CD4-positive, alpha-beta memory T cell (primary cell): ENCODE measurements around the gene KRTAP10-4. TPM values are rescaled to one million over a fixed set of nuclear protein-coding genes. Genes with fewer than 3 reads are reported as not detected.

Experiments used
- CTCF ChIA-PET: fragments of 350-600 bp; sonication (Branson Sonifier 250); formaldehyde crosslinking; loops from one replicate; lab custom pipeline; 2021; ENCODE audit warnings: inconsistent platforms; ENCODE audit not compliant: partially characterized antibody; lab: Charles Lee
- POLR2A ChIA-PET: fragments of 350-600 bp; sonication (Branson Sonifier 250); formaldehyde crosslinking; loops from one replicate; lab custom pipeline; 2021; ENCODE audit not compliant: partially characterized antibody; lab: Charles Lee
- DNase-seq, 5 donors: peaks; one replicate each; pipeline versions ENCODE4 v3.0.0 to v3.0.0-alpha.2; 2020 to 2022; ENCODE audit warnings: mixed read lengths in 1 of 5
- H3K27ac ChIP-seq: one replicate; pipeline ENCODE4 v1.7.0; 2013; ENCODE audit warnings: low read depth, low read length
- H3K27me3 ChIP-seq: 2 replicates; pipeline ENCODE4 v1.7.0; 2013; ENCODE audit warnings: mild to moderate bottlenecking, low read length, moderate library complexity; ENCODE audit not compliant: insufficient read depth
- H3K36me3 ChIP-seq: 2 replicates; pipeline ENCODE4 v1.7.0; 2013; ENCODE audit warnings: mild to moderate bottlenecking, low read length, moderate library complexity; ENCODE audit not compliant: insufficient read depth
- H3K4me1 ChIP-seq: 2 replicates; pipeline ENCODE4 v1.7.0; 2013; ENCODE audit warnings: mild to moderate bottlenecking, low read length, moderate library complexity; ENCODE audit not compliant: insufficient read depth
- H3K4me3 ChIP-seq, 2 donors: one replicate each; pipeline ENCODE4 v1.7.0; 2013; ENCODE audit warnings: low read length in 2 of 2, mild to moderate bottlenecking in 1 of 2
- H3K9me3 ChIP-seq, 2 donors: one replicate each; pipeline ENCODE4 v1.7.0; 2013; ENCODE audit warnings: low read length in 2 of 2, control low read depth in 1 of 2; ENCODE audit not compliant: control insufficient read depth in 1 of 2
- H3K27ac Mint-ChIP-seq, 7 donors: one replicate each; pipeline ENCODE4 v1.8.0; 2020 to 2021; ENCODE audit warnings: mixed read lengths in 7 of 7, mild to moderate bottlenecking in 6 of 7, inconsistent platforms in 3 of 7, moderate library complexity in 3 of 7
- H3K27me3 Mint-ChIP-seq, 2 donors: one replicate each; pipeline ENCODE4 v1.8.0; 2020 to 2021; ENCODE audit warnings: mixed read lengths in 2 of 2
- H3K36me3 Mint-ChIP-seq, 2 donors: one replicate each; pipeline ENCODE4 v1.8.0; 2020 to 2021; ENCODE audit warnings: mixed read lengths in 2 of 2, inconsistent platforms in 1 of 2, mild to moderate bottlenecking in 1 of 2
- H3K4me1 Mint-ChIP-seq, 4 donors: one replicate each; pipeline ENCODE4 v1.8.0; 2020 to 2021; ENCODE audit warnings: mixed read lengths in 4 of 4, mild to moderate bottlenecking in 1 of 4
- H3K4me3 Mint-ChIP-seq, 8 donors: one replicate each; pipeline ENCODE4 v1.8.0; 2020 to 2021; ENCODE audit warnings: mixed read lengths in 8 of 8, mild to moderate bottlenecking in 7 of 8, moderate library complexity in 6 of 8, inconsistent platforms in 3 of 8
- H3K9me3 Mint-ChIP-seq, 8 donors: one replicate each; pipeline ENCODE4 v1.8.0; 2020 to 2021; ENCODE audit warnings: mixed read lengths in 8 of 8, mild to moderate bottlenecking in 5 of 8, inconsistent platforms in 3 of 8, moderate library complexity in 1 of 8
- intact Hi-C: fragments of 100-400 bp; cut with micrococcal nuclease; formaldehyde crosslinking; loops from one replicate; pipeline ENCODE4 v1.15.1; 2023
- polyA plus RNA-seq, 2 donors: library from polyadenylated mRNA; unstranded; fragments of 300-500 nt; fragmentation: Illumina TruSeq; gene quantifications; one replicate each; pipeline ENCODE4 v1.2.3, GENCODE V29; 2021
- total RNA-seq, 2 experiments: library from RNA; stranded (reverse); gene quantifications; one replicate each; pipeline ENCODE4 v1.2.3, GENCODE V29; 2021

The KRTAP10-4 gene
- total and polyA plus RNA-seq, 4 experiments from 2014 or later: not detected

DNA sequence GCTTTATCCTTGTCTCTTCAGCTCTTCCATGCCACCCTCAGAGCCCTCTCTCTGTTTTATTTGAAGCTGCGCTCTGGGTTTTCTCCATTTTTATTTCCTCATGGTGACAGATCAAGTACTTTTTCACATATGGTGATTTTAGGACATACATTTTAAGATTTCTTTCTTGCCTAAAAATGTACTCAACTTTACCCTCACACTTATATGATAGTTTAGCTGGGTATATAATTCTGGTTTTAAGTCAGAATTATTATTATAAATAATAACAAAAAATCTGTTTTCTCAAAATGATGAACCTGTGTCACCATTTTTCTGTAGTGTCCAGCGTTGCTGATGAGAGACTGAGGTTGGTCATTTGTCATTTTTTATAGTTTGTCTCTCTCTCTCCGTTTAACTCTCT, 7.6 kb downstream of the KRTAP10-4 start:
- ChIA-PET POLR2A (no interaction called here), CTCF (no interaction called here)
- Mint-ChIP-seq H3K36me3 (peaks cover 0 to 4% of the 10 kb centered on the region in 2 donors), H3K27me3 (peaks cover 5 to 8% of the 10 kb centered on the region in 2 donors), H3K4me3 (peak overlapping the region in 1 of 8 donors; percentile 54), H3K4me1 (peaks cover 13 to 21% (median 16%) of the 10 kb centered on the region in 4 donors), H3K27ac (no peak overlapping the region), H3K9me3 (peaks cover 0 to 42% (median 35%) of the 10 kb centered on the region in 8 donors)
- DNase-seq: no peak
- Histone ChIP-seq H3K9me3 (peaks cover 0 to 4% of the 10 kb centered on the region in 2 donors), H3K36me3 (no peaks in the 10 kb centered on the region), H3K27me3 (no peaks in the 10 kb centered on the region), H3K4me3 (no peak overlapping the region), H3K27ac (no peak overlapping the region), H3K4me1 (peaks cover 5% of the 10 kb centered on the region)
- intact Hi-C loops: no loop called here

DNA sequence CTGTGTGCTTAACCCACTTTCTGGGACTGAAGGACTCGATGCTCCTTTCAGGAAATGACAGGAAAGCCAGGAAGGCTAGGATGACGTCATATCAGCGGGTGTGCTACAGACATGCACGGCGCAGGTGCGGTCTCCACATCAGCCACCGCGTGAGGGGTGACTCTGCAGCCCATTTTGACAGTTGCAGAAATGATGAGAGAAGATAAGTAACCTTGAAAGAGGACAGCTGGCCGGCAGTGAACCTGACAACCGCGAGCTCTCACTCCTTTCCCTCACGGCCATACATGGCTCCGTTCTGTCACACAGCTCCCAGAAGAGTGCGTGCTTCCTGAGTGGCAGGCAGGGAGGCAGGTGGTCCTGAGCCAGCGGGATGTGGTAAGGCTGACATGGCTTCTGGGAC, 8.5 kb downstream of the KRTAP10-4 start:
- H3K36me3 ChIP-seq: no peaks in the 10 kb centered on the region
- POLR2A ChIA-PET: no interaction called here
- H3K4me1 ChIP-seq: peaks cover 5% of the 10 kb centered on the region
- Mint-ChIP-seq H3K4me1 (peaks cover 13 to 21% (median 16%) of the 10 kb centered on the region in 4 donors), H3K9me3 (peaks cover 0 to 38% (median 28%) of the 10 kb centered on the region in 8 donors), H3K27me3 (peaks cover 9 to 14% of the 10 kb centered on the region in 2 donors), H3K4me3 (no peak overlapping the region), H3K36me3 (peaks cover 0 to 4% of the 10 kb centered on the region in 2 donors), H3K27ac (peak overlapping the region in 1 of 7 donors; percentile 14)
- intact Hi-C loops: loop anchor here (2.0 kb wide), 1 partner anchor 77 kb away; no protein-coding TSS in a partner anchor
- CTCF ChIA-PET: no interaction called here
- H3K4me3 ChIP-seq: no peak overlapping the region
- no peaks in the 10 kb centered on the region for H3K27me3 ChIP-seq
- H3K9me3 ChIP-seq: peaks cover 0 to 4% of the 10 kb centered on the region in 2 donors
- no peak overlapping the region for H3K27ac ChIP-seq
- DNase-seq: no peak

DNA sequence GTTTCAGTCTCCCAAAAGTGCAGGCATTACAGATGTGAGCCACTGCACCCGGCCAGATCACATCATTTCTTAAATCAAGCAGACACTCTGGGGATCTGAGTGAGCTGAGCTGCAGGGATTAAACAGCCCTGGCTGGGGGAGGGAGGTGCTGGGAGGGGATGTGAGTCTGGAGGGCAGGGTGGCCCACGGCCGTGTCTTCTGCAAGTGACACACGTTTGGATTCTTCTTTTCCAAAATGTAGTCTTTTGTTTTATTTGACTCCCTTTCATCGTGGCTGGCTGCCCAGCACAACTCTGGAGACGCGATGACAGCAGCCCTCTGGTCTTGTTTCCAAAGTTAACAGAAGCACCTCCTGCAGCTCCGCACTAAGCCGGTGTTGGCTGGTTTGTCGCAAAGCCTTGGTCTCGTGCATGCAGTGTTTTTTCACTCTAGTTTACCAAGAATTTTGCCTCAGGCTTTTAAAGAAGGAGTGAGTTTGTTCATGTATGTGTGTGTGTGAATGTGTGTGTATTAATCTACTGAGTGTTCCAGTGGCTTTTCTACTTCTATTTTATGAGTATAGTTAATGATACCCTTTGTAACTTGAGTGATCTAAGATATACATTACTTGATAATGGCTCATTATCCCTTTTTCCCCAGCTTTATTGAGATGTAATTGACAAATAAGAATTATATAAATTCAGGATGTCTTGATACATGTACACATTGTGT, 9.7 kb downstream of the KRTAP10-4 start:
- intact Hi-C loops: loop anchor here (2.0 kb wide), 1 partner anchor 76 kb away; no protein-coding TSS in a partner anchor
- peaks cover 13 to 21% (median 16%) of the 10 kb centered on the region in 4 donors for H3K4me1 Mint-ChIP-seq
- ChIA-PET CTCF (interaction anchor here (0.7 to 1.2 kb wide), 2 partner anchors 13 to 159 kb away, joined by 3 to 4 read pairs; no protein-coding TSS in a partner anchor), POLR2A (interaction anchor here (1.0 kb wide), 1 partner anchor 74 kb away, joined by 4 read pairs; the partner anchor contains the start of gene KRTAP12-3)
- no peaks in the 10 kb centered on the region for H3K36me3 Mint-ChIP-seq
- no peaks in the 10 kb centered on the region for H3K27me3 ChIP-seq
- H3K27ac Mint-ChIP-seq: peak overlapping the region in 2 of 7 donors; percentile 8 to 36
- peak overlapping the region in 2 of 8 donors; percentile 12 to 33 for H3K4me3 Mint-ChIP-seq
- H3K4me1 ChIP-seq: peaks cover 5% of the 10 kb centered on the region
- H3K36me3 ChIP-seq: no peaks in the 10 kb centered on the region
- peaks cover 11 to 15% of the 10 kb centered on the region in 2 donors for H3K27me3 Mint-ChIP-seq
- H3K9me3 Mint-ChIP-seq: peaks cover 0 to 26% (median 18%) of the 10 kb centered on the region in 8 donors
- no peak overlapping the region for H3K4me3 ChIP-seq
- no peak overlapping the region for H3K27ac ChIP-seq
- no peak for DNase-seq
- peaks cover 0 to 4% of the 10 kb centered on the region in 2 donors for H3K9me3 ChIP-seq

DNA sequence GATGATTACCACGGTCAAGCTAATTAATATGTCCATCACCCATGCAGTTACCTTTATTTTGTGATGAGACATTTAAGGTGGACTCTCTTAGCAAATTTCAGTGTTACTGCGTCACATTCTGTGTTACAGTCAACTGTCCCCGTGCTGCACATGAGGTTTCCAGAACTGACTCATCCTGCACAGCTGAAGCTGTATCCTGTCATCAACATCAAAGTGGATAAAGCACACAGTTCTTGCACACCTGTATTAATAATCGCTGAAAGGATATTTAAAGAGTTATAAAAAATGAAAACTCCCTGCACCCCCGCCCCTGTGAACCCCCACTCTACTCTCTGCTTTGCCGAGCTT, 10.2 kb downstream of the KRTAP10-4 start:
- peaks cover 13 to 21% (median 16%) of the 10 kb centered on the region in 4 donors for H3K4me1 Mint-ChIP-seq
- POLR2A ChIA-PET: interaction anchor here (1.0 kb wide), 1 partner anchor 74 kb away, joined by 4 read pairs; the partner anchor contains the start of gene KRTAP12-3

DNA sequence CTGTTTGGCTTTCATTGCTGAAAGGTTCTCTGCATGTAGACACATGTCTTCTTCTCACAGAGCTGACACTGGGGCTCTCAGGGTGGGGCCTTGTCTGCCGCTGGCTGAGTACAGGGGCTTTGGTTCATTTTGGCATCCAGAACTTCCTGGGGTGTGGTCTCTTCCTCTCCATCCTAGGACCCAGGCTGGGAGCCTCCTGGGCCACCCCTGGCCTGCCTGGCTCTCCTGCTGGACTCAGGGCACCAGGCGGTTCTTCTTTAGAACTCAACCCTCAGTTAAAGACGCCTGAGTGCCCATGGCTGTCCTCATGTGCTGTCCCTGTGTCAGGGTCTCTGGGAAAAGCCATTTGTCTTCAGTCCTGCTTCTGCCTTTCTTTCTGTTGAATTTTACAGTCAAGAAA, 12.4 kb downstream of the KRTAP10-4 start:
- Histone ChIP-seq H3K4me3 (no peak overlapping the region), H3K36me3 (no peaks in the 10 kb centered on the region), H3K27ac (no peak overlapping the region), H3K4me1 (peaks cover 5% of the 10 kb centered on the region), H3K27me3 (no peaks in the 10 kb centered on the region), H3K9me3 (peaks cover 0 to 4% of the 10 kb centered on the region in 2 donors)
- Mint-ChIP-seq H3K27ac (peak overlapping the region in 1 of 7 donors; percentile 18), H3K9me3 (peaks cover 0 to 21% (median 10%) of the 10 kb centered on the region in 8 donors), H3K4me1 (peaks cover 12 to 21% (median 14%) of the 10 kb centered on the region in 4 donors), H3K4me3 (no peak overlapping the region), H3K27me3 (peaks cover 14 to 15% of the 10 kb centered on the region in 2 donors), H3K36me3 (no peaks in the 10 kb centered on the region)
- no peak for DNase-seq
- intact Hi-C loops: no loop called here
- CTCF ChIA-PET: no interaction called here
- POLR2A ChIA-PET: no interaction called here

More for the DNA sequence above, 10.2 kb downstream of the KRTAP10-4 start:
- peak overlapping the region in 2 of 7 donors; percentile 8 to 36 for H3K27ac Mint-ChIP-seq
- Histone ChIP-seq H3K4me3 (no peak overlapping the region), H3K36me3 (no peaks in the 10 kb centered on the region), H3K27me3 (no peaks in the 10 kb centered on the region), H3K9me3 (peaks cover 0 to 4% of the 10 kb centered on the region in 2 donors), H3K4me1 (peaks cover 5% of the 10 kb centered on the region), H3K27ac (no peak overlapping the region)
- CTCF ChIA-PET: interaction anchor here (1.2 kb wide), 1 partner anchor 159 kb away, joined by 4 read pairs; no protein-coding TSS in a partner anchor
- H3K27me3 Mint-ChIP-seq: peaks cover 11 to 15% of the 10 kb centered on the region in 2 donors
- intact Hi-C loops: loop anchor here (2.0 kb wide), 1 partner anchor 75 kb away; no protein-coding TSS in a partner anchor
- H3K4me3 Mint-ChIP-seq: peak overlapping the region in 2 of 8 donors; percentile 12 to 33
- H3K36me3 Mint-ChIP-seq: no peaks in the 10 kb centered on the region
- peaks cover 0 to 26% (median 18%) of the 10 kb centered on the region in 8 donors for H3K9me3 Mint-ChIP-seq
- peak; percentile 32 to 52 (median 38) for DNase-seq

DNA sequence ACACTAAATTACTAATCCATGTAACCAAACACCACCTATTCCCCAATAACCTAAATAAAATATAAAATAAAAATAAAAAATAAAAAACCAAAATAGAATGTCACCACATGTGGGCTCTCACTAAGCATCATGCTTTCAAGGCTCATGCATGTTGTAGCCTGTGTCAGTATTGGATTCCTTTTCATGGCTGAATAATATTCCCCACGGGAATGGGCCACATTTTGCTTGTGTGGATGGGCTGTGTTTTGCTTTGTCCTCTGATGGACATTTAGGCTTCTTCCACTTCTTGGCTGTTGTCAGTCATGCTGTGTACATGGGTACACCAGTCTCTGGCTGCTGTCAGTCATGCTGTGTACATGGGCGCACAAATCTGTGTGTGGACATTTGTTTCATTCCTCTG, 15.6 kb downstream of the KRTAP10-4 start:
- Mint-ChIP-seq H3K4me1 (peaks cover 5 to 9% (median 7%) of the 10 kb centered on the region in 4 donors), H3K36me3 (no peaks in the 10 kb centered on the region), H3K9me3 (no peaks in the 10 kb centered on the region), H3K27me3 (peaks cover 15 to 18% of the 10 kb centered on the region in 2 donors), H3K27ac (peak overlapping the region in 2 of 7 donors; percentile 19 to 24), H3K4me3 (no peak overlapping the region)
- intact Hi-C loops: no loop called here
- Histone ChIP-seq H3K36me3 (no peaks in the 10 kb centered on the region), H3K9me3 (no peaks in the 10 kb centered on the region), H3K4me3 (no peak overlapping the region), H3K4me1 (peaks cover 2% of the 10 kb centered on the region), H3K27me3 (no peaks in the 10 kb centered on the region), H3K27ac (no peak overlapping the region)
- ChIA-PET POLR2A (no interaction called here), CTCF (no interaction called here)
- no peak for DNase-seq
